ENCODE measurements around the gene SH2D7.

The SH2D7 gene

GRCh38 chr15:78077053-78077870, 15.1 kb upstream of the SH2D7 start, which contains the start of gene TBC1D2B:
TSS of gene TBC1D2B (minus strand) at chr15:78077711. CDS start at chr15:78077652, 59 bp downstream.
- in situ Hi-C loops (cut with HindIII; ENCODE audit: low sequenced_read_pairs), result no loop called here

- in situ Hi-C loops (cut with HindIII; ENCODE audit: low sequenced_read_pairs), result no loop called here
These were observed 14.5 kb upstream of the SH2D7 start for GRCh38 chr15:78077871-78078210.

GRCh38 chr15:78079298-78080087, 12.9 kb upstream of the SH2D7 start:
- in situ Hi-C loops (cut with HindIII; ENCODE audit: low sequenced_read_pairs), result no loop called here

GRCh38 chr15:78080088-78080460, 12.3 kb upstream of the SH2D7 start:
- in situ Hi-C loops (cut with HindIII; ENCODE audit: low sequenced_read_pairs), result no loop called here

- in situ Hi-C loops (cut with HindIII; ENCODE audit: low sequenced_read_pairs), result no loop called here
These were observed 10.1 kb upstream of the SH2D7 start for GRCh38 chr15:78082106-78082742.

- in situ Hi-C loops (cut with HindIII; ENCODE audit: low sequenced_read_pairs), result no loop called here
These were observed 9.6 kb upstream of the SH2D7 start for GRCh38 chr15:78082743-78083110.

- in situ Hi-C loops (cut with HindIII; ENCODE audit: low sequenced_read_pairs), result no loop called here
These were observed 9.2 kb upstream of the SH2D7 start for GRCh38 chr15:78083186-78083585.

GRCh38 chr15:78083687-78084448, 8.5 kb upstream of the SH2D7 start:
- in situ Hi-C loops (cut with HindIII; ENCODE audit: low sequenced_read_pairs), result no loop called here

GRCh38 chr15:78084449-78084750, 8.0 kb upstream of the SH2D7 start:
- in situ Hi-C loops (cut with HindIII; ENCODE audit: low sequenced_read_pairs), result no loop called here

- in situ Hi-C loops (cut with HindIII; ENCODE audit: low sequenced_read_pairs), result no loop called here
These were observed 6.4 kb upstream of the SH2D7 start for GRCh38 chr15:78085928-78086327.

GRCh38 chr15:78087951-78088772, 4.2 kb upstream of the SH2D7 start:
- in situ Hi-C loops (cut with HindIII; ENCODE audit: low sequenced_read_pairs), result no loop called here

- in situ Hi-C loops (cut with HindIII; ENCODE audit: low sequenced_read_pairs), result no loop called here
These were observed 3.6 kb upstream of the SH2D7 start for GRCh38 chr15:78088773-78089080.

- in situ Hi-C loops (cut with HindIII; ENCODE audit: low sequenced_read_pairs), result loop anchor here (5.0 kb wide), 1 partner anchor 57 kb away; the partner anchor contains the start of gene IDH3A
These were observed 1.8 kb upstream of the SH2D7 start for GRCh38 chr15:78090422-78091063.

GRCh38 chr15:78093242-78094020, 1.1 kb downstream of the SH2D7 start:
- in situ Hi-C loops (cut with HindIII; ENCODE audit: low sequenced_read_pairs), result loop anchor here (5.0 kb wide), 1 partner anchor 54 kb away; the partner anchor contains the start of gene IDH3A

GRCh38 chr15:78097667-78098066, 5.3 kb downstream of the SH2D7 start:
- in situ Hi-C loops (cut with HindIII; ENCODE audit: low sequenced_read_pairs), result no loop called here

- in situ Hi-C loops (cut with HindIII; ENCODE audit: low sequenced_read_pairs), result no loop called here
These were observed 5.9 kb downstream of the SH2D7 start for GRCh38 chr15:78098131-78098755.

GRCh38 chr15:78100886-78101285, 8.5 kb downstream of the SH2D7 start:
- in situ Hi-C loops (cut with HindIII; ENCODE audit: low sequenced_read_pairs), result no loop called here

GRCh38 chr15:78101423-78102105, 9.2 kb downstream of the SH2D7 start:
- in situ Hi-C loops (cut with HindIII; ENCODE audit: low sequenced_read_pairs), result no loop called here

Measured in endothelial cell of hepatic sinusoid (primary cell).